IPS-NIHi7 (cell line): Measurements from ENCODE around the gene TPRX1.
"Not testable (repeated sequence)": the region's sequence is repeated elsewhere in the genome, so short reads cannot be mapped to it uniquely, and the experiment has no call there.

Source experiments
- DNase-seq: peaks from one replicate; pipeline ENCODE4 v3.0.0; 2012; ENCODE audit warnings: mixed read lengths; ENCODE audit errors: extremely low spot score

Gene TPRX1

DNA sequence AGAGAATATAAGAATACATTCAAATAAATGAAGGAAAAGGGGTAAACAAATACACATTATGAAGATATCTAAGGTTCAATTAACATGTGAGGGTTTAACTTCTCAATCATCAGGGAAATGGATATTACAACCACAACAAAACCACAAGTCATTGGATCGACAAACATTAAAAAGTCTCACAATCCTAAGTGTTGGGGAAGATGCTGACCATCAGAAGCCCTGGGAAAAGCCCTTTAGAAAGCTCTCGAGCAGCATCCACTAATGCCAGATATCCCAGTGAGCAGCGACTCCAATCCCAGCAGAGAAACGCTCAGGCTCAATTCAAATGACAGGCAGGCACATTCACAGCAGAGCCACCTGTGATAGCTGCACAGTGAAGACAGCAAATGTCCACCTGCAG lies 3.1 kb downstream of the TPRX1 start:
- DNase-seq, result no peak

DNA sequence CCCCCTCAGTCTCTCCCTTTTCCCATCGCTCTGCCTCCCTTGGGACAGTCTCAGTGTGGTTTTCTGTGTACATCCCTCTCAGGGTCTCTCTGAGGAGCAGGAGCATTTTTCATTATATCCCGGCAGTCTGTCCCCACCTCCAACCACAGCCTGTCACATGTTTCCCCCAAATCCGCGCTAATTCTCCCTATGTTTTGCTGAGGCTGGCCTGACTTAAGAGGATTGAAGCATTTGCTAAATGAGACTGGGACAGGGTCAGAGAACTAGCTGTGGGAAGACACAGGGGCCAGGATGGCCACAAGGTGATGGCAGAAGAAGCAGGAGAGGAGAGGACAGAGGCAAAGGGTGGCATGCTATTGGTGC lies 5.5 kb downstream of the TPRX1 start:
- no peak for DNase-seq

DNA sequence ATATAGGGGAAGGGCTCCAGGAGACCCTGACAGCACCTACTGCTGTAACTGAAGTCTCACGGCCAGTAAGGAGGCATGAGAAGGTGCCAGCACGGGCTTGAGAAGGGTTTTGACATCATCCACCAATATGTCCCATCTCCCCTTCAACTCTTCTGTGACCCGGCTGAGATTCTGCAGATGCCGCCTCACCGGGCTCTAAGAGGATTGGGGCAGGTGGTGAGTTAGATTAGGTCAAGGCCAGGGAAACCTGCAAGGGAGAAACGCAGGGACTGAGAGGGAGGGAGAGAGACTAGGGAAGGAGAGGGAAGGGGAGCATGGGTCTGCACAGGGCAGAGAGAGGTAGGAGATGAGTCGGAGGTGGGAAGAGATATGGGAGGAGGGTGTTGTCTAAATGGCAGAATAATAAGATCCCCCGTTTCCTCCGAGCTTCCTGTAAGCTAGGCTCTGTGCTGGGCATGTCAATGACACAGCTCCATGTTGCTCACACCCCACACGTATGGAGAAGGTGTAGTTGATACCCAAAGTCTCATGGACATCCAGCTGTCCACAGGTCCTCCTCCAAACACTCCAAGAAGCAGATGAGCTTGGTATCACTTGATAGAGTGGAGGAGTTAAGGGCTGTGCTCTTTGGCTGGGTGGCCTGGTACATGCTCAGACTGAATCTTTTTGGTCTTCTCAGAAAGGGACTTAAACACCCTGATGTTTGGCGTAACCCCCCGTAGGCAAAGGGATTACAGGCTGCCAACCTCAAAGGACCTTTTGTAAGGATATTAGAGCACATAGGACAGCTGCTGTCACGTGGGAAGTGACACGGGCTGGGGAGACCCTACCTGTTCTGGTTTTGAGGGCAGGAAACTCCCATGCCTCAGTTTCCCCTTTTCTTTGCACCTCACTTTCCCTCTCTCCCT lies 6.1 kb downstream of the TPRX1 start:
- no peak for DNase-seq

DNA sequence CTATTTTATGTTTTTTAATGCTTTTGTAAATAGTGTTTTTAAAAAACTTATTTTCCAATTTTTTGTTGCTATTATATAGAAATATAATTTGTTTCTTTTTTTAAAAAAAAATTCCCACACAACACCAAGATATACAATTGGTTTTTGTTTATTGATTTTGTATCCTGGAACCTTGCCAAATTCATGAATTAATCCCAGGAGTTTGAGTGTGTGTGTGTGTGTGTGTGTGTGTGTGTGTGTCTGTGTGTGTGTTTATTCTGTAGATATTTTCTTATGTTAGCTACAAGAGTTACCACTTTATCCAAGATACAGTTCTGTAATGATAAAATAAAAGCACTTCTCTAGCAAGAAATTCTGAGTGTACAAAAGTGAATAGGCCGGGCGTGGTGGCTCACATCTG lies 7.6 kb downstream of the TPRX1 start:
- no peak for DNase-seq

DNA sequence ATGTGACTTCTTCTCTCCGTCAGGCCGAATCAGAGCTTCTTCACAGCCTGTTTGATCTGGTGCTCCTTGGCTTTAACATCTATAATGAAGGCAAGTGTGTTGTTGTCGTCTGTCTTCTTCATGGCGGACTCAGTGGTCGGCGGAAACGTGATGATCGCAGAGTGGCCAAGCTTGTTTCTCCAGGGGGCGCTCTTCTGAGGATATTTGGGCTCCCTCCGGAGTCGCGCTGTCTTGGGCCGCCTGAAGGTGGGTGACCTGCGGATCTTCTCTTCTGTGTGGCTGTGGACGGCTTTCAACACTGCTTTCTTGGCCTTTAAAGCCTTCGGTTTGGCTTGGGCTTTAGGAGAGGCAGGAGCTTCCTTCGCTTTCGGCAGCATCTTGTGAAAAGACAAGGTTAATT lies 9.8 kb downstream of the TPRX1 start:
- peak; percentile 39 for DNase-seq

DNA sequence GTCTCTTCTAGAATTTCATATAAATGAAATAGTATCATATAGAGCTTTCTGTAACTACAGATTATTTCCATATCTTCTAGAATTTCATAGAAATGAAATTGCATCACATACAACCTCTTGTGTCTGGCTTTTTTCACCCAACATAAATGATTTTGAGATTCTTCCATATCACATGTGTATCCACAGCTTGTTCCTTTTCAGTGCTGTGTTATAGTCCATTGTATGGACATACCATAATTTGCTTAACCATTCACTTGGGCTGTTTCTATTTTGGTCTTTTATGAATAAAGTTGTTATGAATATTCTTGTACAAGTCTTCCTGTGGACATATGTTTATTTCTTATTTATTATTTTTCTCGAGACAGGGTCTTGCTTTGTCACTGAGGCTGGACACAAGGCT lies 11.7 kb downstream of the TPRX1 start:
- no peak for DNase-seq

DNA sequence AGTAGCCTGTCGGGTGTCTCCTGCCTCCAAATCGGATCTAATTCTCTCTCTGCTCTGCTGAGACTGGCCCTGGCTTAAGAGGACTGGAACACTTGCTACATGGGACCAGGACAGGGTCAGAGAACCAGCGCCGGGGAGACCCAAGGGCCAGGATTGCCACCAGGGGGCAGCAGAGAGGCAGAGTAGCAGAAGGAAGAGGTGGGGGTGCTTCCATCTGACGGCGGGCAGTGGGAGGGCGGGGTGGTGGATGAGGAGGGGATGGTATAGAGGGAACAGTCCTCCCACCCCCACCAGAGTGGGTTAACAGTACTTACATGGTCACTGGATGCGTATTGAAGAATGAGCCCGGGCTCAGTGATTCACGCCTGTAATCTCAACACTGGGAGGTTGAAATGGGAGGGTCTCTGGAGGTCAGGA lies 13.9 kb downstream of the TPRX1 start:
- DNase-seq, result peak; percentile 95

DNA sequence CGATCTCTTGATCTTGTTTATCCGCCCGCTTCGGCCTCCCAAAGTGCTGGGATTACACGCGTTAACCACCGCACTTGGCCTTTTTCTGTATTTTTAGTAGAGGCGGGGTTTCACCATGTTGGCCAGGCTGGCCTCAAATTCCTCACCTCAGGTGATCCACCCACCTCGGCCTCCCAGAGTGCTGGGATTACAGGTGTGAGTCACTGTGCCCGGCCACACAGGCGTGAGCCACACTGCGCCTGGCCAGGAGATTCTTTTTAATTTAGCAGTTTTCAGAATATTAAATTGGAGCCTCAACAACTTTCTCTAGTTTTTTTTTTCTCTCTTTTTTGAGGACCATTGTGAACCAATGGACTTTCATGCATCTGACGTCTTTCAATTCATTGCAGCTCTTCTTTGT lies 14.5 kb downstream of the TPRX1 start:
- not testable (repeated sequence) for DNase-seq

DNA sequence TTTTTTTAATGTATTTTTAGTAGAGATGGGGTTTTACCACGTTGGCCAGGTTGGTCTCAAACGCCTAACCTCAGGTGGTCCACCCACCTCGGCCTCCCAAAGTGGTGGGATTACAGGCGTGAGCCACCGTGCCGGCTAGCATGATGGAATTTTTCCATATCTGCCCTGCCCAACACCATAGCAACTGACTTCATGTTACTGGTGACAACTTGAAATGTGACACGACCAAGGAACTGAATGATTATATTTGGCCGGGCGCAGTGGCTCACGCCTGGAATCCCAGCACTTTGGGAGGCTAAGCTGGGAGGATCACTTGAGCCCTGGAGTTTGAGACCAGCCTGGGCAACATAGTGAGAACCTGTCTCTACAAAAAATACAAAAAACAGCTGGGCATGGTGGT lies 17.0 kb downstream of the TPRX1 start:
- DNase-seq, result not testable (repeated sequence)

DNA sequence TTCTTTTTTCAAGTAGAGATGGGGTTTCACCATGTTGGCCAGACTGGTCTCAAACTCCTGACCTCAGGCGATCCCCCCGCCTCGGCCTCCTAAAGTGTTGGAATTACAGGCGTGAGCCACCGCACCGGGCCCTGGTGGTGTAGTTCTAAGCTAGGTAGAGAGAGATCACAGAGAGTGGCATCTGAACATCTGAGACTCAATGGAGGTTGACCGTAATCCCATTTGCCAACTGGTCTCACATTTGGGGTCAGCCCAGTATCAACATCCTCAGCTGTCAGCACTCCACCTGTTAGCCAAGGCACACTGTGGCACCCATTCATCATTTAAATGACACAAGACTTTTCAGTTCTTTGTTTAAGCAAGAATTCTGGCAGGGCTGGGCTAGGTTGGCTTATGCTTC lies 17.8 kb downstream of the TPRX1 start:
- no peak for DNase-seq

DNA sequence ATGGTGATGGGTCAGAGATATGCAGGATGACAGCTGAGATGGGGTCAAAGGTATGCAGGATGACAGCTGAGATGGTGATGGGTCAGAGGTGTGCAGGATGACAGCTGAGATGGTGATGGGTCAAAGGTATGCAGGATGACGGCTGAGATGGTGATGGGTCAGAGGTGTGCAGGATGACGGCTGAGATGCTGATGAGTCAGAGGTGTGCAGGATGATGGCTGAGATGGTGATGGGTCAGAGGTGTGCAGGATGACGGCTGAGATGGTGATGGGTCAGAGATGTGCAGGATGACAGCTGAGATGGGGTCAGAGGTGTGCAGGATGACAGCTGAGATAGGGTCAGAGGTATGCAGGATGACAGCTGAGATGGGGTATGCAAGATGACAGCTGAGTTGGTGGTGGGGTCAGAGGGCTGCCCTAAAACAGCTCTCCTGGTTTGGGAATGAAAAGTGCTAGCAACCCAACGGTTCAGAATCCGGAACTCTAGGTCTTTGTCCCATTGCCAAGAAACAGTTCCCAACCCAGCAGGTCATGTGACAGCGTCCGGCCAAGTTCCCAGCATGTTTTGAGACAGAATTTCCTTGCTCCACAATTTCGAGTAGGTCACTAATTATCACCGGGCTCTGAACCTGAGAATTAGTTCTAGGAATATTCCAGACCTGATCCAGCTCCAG lies 22.6 kb downstream of the TPRX1 start:
- no peak for DNase-seq

DNA sequence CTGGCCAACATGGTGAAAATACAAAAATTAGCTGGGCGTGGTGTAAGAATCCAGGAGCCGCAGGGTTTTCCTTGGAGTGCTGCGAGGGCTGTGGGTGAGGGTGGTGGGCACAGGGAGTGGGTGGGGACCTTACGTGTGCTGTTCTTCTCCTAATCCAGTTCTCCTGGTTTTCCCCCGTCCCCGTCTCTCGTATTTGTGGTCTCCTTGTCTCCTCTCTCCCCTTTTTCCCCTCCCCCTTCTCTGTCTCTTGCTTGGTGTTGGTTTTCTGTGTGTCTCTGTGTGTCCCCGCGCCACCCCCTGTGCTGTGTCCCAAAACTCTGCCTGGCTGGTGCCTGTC lies 24.2 kb downstream of the TPRX1 start:
- DNase-seq, result no peak

DNA sequence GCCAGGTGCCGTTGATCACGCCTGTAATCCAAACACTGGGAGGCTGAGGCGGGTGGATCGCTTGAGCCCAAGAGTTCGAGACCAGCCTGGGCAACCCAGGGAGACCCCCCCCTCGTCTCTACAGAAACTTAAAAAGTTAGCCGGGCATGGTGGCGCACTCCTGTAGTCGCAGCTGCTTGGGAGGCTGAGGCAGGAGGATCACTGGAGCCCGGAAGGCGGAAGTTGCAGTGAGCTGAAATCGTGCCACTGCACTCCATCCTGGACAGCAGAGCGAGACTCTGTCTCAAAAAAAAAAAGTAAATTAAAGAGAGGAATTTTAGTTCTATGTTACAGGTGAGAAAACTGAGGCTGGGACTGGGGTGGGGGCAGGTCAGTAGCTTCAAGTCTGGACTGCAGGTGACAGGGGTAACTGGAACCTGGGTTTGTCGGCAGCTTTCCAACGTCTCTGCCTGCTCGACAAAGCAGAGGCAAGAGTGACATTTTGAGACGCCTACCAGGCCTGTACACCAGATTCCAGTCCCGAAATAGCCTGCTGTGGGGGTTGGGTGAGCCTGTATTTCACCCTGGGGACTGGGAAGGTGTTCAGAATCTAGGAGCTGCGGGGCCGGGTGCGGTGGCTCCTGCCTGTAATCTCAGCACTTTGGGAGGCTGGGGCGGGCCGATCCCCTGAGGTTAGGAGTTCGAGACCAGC lies 24.7 kb downstream of the TPRX1 start:
- DNase-seq, result no peak

DNA sequence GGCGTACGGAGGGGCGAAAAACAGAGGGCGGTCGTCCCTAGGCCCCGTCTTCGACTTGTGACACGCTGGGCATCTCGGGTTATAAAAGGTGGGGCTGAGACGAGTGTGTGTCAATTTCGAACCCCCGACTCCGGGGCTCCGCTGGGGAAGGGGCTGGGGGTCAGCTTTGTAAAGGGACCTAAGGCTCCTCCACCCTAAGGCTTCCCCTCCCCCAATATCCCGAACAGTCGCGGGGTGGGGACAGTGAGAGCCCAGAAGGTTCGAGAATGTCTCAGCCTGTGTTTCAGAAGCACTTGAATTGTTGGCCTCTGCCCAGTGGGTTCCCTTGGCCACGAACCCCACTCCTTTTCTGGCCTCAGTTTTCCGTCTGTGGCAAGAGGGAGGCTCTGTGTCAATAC lies 25.4 kb downstream of the TPRX1 start:
- no peak for DNase-seq

DNA sequence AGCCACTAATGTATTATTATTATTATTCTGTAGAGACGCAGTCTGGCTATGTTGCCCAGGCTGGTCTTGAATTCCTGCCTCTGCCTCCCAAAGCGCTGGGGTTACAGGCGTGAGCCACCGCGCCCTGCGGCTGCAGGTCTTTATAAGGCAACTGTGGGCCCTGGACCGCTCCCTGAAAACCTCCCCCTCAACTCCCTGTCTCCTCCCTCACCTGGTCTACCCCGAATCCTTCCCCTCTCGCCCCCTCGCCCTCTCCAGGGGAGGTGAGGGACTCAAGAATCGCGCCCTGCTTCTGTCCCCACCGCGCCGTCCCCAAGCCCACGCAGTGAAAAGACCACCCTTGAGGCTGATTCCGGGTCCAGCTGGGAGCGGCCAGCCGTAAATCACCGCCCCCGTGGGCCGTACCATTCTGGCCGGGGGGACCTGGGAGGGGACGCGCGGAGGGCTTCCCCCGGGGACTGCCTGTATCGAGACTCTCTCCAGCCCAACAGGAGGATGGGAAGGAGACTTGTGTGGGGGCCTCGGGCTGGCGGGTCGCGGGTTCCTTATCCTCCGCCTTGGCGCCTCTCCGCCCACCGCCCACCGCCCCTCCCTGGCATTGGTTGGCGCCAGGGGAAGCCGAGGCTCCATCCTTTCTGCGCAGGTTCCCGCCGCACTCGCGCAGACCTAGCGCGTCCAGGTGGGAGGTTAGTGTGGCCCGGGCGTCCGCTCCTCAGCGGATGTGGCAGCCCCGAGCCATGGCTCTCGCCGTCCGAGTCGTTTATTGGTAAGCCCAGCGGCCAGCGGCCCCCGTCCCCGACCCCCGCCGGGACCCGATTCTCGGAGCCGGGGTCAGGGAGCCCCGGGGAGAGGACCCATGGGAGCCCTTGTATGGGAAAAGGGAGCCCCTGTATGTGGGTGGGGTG lies 26.1 kb downstream of the TPRX1 start, which contains the start of gene SELENOW:
SELENOW (plus strand) TSS at position 655 of the 905 bp plus-strand sequence; CDS start at position 738, 83 bp downstream.
- peak; percentile 88 for DNase-seq

DNA sequence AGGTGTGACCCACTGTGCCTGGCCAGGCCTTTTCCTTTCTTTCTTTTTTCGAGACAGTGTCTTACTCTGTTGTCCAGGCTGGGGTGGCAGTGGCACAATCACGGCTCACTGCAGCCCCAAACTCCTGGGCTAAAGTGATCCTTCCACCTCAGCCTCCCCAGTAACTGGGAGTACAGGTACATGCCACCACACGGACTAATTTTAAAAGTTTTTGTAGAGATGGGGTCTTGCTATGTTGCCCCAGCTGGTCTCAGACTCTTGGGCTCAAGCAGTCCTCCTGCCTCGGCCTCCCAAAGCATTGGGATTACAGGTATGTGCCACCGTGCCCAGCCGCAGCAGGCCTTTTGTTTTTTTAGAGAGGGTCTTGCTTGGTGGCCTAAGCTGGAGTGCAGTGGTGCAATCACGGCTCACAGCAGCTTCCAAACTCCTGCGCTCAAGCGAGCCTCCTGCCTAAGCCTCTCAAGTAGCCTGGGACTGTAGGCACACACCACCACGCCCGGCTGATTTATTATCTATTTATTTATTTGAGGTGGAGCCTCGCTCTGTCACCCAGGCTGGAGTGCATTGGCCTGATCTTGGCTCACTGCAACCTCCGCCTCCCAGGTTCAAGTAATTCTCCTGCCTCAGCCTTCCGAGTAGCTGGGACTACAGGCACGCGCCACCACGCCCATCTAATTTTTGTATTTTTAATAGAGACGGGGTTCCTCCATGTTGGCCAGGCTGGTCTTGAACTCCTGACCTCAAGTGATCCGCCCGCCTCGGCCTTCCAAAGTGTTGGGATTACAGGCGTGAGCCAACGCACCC lies 26.9 kb downstream of the TPRX1 start:
- not testable (repeated sequence) for DNase-seq

DNA sequence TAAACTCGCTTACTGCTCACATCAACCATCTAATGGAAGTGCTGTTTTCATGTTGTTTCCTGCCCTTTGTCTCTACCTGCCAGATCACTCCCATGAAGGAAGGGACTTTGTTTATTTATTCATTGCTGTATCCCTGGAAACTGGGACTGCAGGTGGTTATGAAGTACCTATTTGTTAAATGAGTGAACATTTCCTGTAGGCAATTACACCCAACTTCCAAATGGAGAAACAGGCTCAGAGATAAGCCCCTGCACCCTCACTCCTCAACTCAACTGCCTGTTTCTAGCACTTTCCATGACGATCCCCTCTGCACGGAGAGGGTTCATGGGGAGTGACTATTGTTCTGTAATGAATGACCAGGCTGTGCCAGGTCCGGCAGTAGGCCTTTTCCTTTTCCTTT lies 27.8 kb downstream of the TPRX1 start:
- DNase-seq, result no peak

DNA sequence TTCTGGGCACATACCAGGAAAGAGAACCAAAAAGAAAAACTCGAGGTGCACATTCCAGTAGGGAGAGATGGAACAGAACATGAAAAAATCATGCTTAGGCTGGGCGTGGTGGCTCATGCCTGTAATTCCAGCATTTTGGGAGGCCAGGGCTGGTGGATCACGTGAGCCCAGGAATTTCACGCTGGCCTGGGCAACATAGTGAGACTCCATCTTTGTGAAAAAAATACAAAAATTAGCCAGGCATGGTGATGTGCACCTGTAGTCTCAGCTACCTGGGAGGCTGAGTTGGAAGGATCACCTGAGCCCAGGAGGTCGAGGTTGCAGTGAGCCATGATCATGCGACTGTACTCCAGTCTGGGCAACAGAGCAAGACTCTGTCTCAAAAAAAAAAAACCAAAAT lies 33.1 kb downstream of the TPRX1 start:
- DNase-seq, result not testable (repeated sequence)

DNA sequence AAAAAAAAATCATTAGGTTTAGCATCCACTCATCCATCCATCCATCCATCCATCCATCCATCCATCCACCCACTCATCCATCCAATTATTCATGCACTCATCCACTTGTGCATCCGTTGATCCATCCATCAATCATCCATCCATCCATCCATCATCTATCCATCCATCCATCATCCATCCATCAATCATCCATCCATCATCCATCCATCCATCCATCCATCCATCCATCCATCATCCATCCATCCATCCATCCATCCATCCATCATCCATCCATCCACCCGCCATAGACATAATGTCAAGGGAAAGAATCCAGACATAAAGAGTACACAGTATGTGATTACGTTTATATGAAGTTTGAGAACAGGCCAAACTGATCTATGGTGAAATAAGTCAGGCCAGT lies 34.8 kb downstream of the TPRX1 start:
- no peak for DNase-seq

DNA sequence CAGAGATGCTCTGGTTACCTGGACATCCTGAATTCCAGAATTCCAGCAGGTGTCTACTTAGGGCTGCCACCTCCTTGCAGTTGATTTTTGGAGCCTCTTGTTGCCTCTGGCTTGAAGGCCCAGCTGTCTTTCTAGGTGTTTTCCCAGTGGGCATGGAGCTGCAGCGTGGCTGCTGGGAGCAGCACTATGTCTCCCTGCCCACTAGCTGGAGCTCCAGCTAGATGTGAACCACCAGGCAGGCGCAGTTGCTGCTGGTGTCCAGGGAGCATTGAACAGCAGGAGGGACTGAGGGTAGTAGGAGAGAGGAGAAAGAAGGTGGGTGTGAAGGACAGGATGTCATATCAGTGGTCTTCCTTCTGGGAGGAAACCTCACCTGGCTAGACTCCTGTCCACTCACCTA lies 35.7 kb downstream of the TPRX1 start:
- DNase-seq, result no peak

DNA sequence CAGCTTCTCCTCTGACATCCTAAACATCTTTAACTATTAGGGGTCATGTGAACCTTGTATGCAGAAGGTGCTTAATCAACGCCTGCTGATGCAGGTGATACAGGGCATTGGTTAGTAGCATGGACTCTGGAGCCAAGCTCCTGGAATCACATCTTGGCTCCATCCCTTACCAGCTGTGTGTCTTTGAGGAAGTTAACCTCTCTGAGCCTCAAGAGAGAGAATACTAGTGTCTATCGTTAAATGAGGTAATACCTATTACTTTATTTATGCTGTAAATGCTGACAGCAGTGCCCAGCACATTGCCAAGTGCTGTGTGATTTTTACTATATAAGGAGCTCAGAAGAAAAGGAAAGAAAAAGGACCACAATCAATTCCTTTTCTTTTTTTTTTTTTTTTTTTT lies 37.0 kb downstream of the TPRX1 start:
- DNase-seq, result no peak
